ENCODE data around the gene WDR1. TPM values are rescaled to one million over a fixed set of nuclear protein-coding genes. Genes with fewer than 3 reads are reported as not detected.

The WDR1 gene
- total and polyA plus RNA-seq, 2 donors (not counting 3 experiments of a cell fraction or from before 2014, with no cell fraction given), result 590 to 660 TPM

DNA sequence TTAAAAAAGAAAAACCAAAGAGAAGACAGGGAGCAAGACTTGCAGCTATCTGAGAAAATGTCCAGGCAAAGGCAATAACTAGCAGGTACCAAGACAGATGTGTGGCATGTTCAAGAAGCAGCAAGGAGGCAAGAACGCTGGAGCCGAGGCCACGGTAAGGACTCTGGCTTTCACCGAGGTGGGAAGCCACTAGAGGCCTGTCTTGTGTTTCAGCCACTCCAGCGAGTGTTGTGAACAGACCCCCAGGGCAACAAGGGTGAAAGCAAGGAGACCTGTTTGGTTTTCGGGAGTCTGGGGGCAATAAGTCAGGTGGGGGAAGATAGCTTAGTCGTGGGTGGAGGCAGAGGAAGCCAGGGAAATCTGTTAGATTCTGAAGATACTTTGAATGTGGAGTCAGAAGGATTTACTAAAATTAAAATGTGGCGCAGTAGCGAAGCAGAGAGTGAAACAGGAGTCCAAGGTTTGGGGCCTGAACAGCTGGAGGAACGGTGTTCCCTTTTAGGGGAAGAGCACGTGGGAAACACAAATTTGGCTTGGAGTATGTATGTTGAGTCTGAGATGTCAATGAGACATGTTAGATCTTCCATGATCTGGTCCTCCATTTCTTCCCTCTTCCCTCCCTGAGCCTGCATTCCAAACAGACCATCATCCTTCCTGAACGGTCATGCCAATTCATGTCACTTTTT is 3.1 kb downstream of the WDR1 start:
- BruUV-seq (replicated peaks), result no TSS peak
- FAIRE-seq (no peak), DNase-seq (ENCODE audit: low read depth, low spot score) (no peak)
- TF ChIP-seq EZH2 (IDR thresholded peaks at IDR 0.05; ENCODE audit: borderline replicate concordance, low read depth, low read length, severe bottlenecking), result no peak
- no peak for TF ChIP-seq POLR2AphosphoS5 (IDR thresholded peaks at IDR 0.05; ENCODE audit: insufficient read depth, low read depth, low read length)
- TF ChIP-seq POLR2A (IDR thresholded peaks at IDR 0.05; ENCODE audit: low read depth, low read length), result peak; percentile 62
- H2AFZ ChIP-seq (ENCODE audit: low read depth, low read length), result no peak overlapping the region
- no peak overlapping the region for H3K4me3 ChIP-seq (replicated peaks in 1 of 3; ENCODE audit: insufficient read depth in 1 of 3, low read depth in 1 of 3, low read length in 3 of 3)
- no peak overlapping the region for H3K9ac ChIP-seq (replicated peaks; ENCODE audit: extremely low read depth, insufficient read depth, low read length)
- H3K4me1 ChIP-seq (ENCODE audit: control insufficient read depth, extremely low read depth, insufficient read depth, low read length), result peaks cover 52% of the 10 kb centered on the region
- no peak overlapping the region for H3K27ac ChIP-seq (ENCODE audit: insufficient read depth, low read depth, low read length)
- POLR2A ChIA-PET, result interaction anchor here (1.2 to 2.8 kb wide), 4 partner anchors 11 to 24 kb away, joined by 3 to 8 read pairs (median 4); no protein-coding TSS in a partner anchor
- H3K9me3 ChIP-seq (replicated peaks; ENCODE audit: control insufficient read depth, insufficient read depth, low read length), result no peaks in the 10 kb centered on the region
- H3K9me1 ChIP-seq (replicated peaks; ENCODE audit: control insufficient read depth, extremely low read depth, insufficient read depth, low read length), result no peaks in the 10 kb centered on the region
- peaks cover 78% of the 10 kb centered on the region for H3K79me2 ChIP-seq (ENCODE audit: control insufficient read depth, insufficient read depth, low read length)
- H3K36me3 ChIP-seq (ENCODE audit: control insufficient read depth in 2 of 2, extremely low read depth in 1 of 2, insufficient read depth in 2 of 2, low read length in 2 of 2), result peaks cover 30 to 34% of the 10 kb centered on the region in 2 experiments
- H4K20me1 ChIP-seq (replicated peaks; ENCODE audit: control insufficient read depth, extremely low read depth, insufficient read depth, low read length), result peaks cover 2% of the 10 kb centered on the region
- CTCF ChIA-PET, result interaction anchor here (1.0 to 1.8 kb wide), 4 partner anchors 18 to 45 kb away, joined by 3 to 9 read pairs (median 3); no protein-coding TSS in a partner anchor
- dilution Hi-C loops (cut with MboI; ENCODE audit: extremely low pct_ligation_motif_present, low sequenced_read_pairs), result no loop called here
- H3K27me3 ChIP-seq (ENCODE audit: control insufficient read depth in 2 of 2, insufficient read depth in 2 of 2, low read length in 2 of 2), result no peaks in the 10 kb centered on the region
- peak overlapping the region; percentile 66 for H3K4me2 ChIP-seq (ENCODE audit: insufficient read depth, low read length)
- intact Hi-C loops (cut with micrococcal nuclease), result loop anchor here (10.0 kb wide), 1 partner anchor 1631 kb away; no protein-coding TSS in a partner anchor

DNA sequence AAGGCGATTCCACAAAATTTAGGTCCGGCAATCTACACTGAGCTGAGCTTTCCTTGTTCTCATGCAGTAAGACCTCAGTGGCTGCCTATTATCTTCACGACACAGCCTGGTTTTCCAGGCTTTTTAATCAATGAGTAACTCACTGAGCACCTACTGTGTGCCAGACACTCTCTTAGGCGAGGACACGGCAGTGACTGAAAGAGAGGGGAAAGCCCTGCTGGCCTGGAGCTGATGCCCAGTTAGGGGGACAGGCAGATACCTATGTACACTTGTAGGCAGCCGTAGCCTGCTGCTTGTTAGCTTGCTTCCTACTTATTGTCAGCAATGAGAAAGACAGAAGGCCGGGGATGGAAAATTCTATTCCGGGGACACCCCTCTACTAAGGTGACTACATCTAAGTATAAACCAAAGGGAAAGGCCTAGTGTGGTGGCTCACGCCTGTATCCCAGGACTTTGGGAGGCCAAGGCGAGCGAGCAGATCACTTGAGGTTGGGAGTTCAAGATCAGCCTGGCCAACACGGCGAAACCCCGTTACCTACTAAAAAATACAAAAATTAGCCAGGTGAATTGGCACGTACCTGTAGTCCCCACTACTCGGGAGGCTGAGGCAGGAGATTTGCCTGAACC is 3.8 kb downstream of the WDR1 start:
- TF ChIP-seq, protein P1, sequence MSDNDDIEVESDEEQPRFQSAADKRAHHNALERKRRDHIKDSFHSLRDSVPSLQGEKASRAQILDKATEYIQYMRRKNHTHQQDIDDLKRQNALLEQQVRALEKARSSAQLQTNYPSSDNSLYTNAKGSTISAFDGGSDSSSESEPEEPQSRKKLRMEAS (IDR thresholded peaks at IDR 0.05; ENCODE audit: insufficient read depth, insufficient read length), result no peak
- TF ChIP-seq EZH2 (IDR thresholded peaks at IDR 0.05; ENCODE audit: borderline replicate concordance, low read depth, low read length, severe bottlenecking) (no peak), FOS (IDR thresholded peaks at IDR 0.05; ENCODE audit: borderline replicate concordance, insufficient read depth, low read length) (no peak), MYC (IDR thresholded peaks at IDR 0.05; ENCODE audit: low read depth, low read length) (no peak), POLR2A (IDR thresholded peaks at IDR 0.05; ENCODE audit: low read depth, low read length) (no peak), GATA2 (IDR thresholded peaks at IDR 0.05; ENCODE audit: insufficient read depth, insufficient read length, low read depth, low read length) (no peak)
- TF ChIP-seq, protein P2, sequence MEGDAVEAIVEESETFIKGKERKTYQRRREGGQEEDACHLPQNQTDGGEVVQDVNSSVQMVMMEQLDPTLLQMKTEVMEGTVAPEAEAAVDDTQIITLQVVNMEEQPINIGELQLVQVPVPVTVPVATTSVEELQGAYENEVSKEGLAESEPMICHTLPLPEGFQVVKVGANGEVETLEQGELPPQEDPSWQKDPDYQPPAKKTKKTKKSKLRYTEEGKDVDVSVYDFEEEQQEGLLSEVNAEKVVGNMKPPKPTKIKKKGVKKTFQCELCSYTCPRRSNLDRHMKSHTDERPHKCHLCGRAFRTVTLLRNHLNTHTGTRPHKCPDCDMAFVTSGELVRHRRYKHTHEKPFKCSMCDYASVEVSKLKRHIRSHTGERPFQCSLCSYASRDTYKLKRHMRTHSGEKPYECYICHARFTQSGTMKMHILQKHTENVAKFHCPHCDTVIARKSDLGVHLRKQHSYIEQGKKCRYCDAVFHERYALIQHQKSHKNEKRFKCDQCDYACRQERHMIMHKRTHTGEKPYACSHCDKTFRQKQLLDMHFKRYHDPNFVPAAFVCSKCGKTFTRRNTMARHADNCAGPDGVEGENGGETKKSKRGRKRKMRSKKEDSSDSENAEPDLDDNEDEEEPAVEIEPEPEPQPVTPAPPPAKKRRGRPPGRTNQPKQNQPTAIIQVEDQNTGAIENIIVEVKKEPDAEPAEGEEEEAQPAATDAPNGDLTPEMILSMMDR (IDR thresholded peaks at IDR 0.05; ENCODE audit: extremely low read depth in 1 of 2, insufficient read depth in 1 of 2, low read depth in 1 of 2, low read length in 2 of 2), result no peak
- Histone ChIP-seq H3K9me3 (replicated peaks; ENCODE audit: control insufficient read depth, insufficient read depth, low read length) (no peaks in the 10 kb centered on the region), H3K36me3 (ENCODE audit: control insufficient read depth in 2 of 2, extremely low read depth in 1 of 2, insufficient read depth in 2 of 2, low read length in 2 of 2) (peaks cover 36 to 38% of the 10 kb centered on the region in 2 experiments), H3K9ac (replicated peaks; ENCODE audit: extremely low read depth, insufficient read depth, low read length) (no peak overlapping the region), H3K27ac (ENCODE audit: insufficient read depth, low read depth, low read length) (no peak overlapping the region), H2AFZ (ENCODE audit: low read depth, low read length) (no peak overlapping the region), H3K4me1 (ENCODE audit: control insufficient read depth, extremely low read depth, insufficient read depth, low read length) (peaks cover 55% of the 10 kb centered on the region), H3K4me2 (ENCODE audit: insufficient read depth, low read length) (no peak overlapping the region), H4K20me1 (replicated peaks; ENCODE audit: control insufficient read depth, extremely low read depth, insufficient read depth, low read length) (peaks cover 2% of the 10 kb centered on the region), H3K4me3 (replicated peaks in 1 of 3; ENCODE audit: insufficient read depth in 1 of 3, low read depth in 1 of 3, low read length in 3 of 3) (no peak overlapping the region), H3K79me2 (ENCODE audit: control insufficient read depth, insufficient read depth, low read length) (peaks cover 85% of the 10 kb centered on the region), H3K27me3 (ENCODE audit: control insufficient read depth in 2 of 2, insufficient read depth in 2 of 2, low read length in 2 of 2) (no peaks in the 10 kb centered on the region), H3K9me1 (replicated peaks; ENCODE audit: control insufficient read depth, extremely low read depth, insufficient read depth, low read length) (no peaks in the 10 kb centered on the region)
- DNase-seq (ENCODE audit: low read depth, low spot score) (no peak), FAIRE-seq (no peak)
- POLR2A ChIA-PET, result interaction anchor here (0.6 to 1.5 kb wide), 5 partner anchors 10 to 23 kb away, joined by 3 to 4 read pairs (median 3); no protein-coding TSS in a partner anchor
- intact Hi-C loops (cut with micrococcal nuclease), result loop anchor here (10.0 kb wide), 1 partner anchor 1632 kb away; no protein-coding TSS in a partner anchor
- CTCF ChIA-PET, result interaction anchor here (0.6 to 7.1 kb wide), 4 partner anchors 17 to 45 kb away, joined by 3 to 40 read pairs (median 4); no protein-coding TSS in a partner anchor
- BruUV-seq (replicated peaks), result no TSS peak
- dilution Hi-C loops (cut with MboI; ENCODE audit: extremely low pct_ligation_motif_present, low sequenced_read_pairs), result no loop called here
